ENCODE measurements around the gene CACNA1I.

The CACNA1I gene

DNA sequence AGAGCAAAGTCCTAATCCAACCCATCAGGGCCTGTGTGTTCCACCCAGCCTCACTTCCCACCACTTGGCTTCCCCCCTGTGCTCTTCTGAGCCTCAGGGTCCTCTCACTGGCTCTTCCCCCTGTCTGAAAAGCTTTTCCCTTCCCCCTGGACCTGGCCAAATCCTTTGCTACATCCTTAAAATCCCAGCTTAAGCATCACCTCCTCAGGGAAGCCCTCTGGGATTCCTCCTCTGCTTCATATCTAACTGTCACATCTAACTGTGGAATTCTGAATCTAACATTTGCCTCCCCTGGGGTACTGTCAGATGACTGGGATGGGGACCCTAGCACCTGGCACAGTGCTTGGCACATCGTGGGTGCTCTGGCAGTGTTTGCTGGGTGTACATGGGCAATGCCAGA, 985 bp downstream of the CACNA1I start:
- no peak overlapping the region for H3K27ac ChIP-seq
- TF ChIP-seq, protein P1, sequence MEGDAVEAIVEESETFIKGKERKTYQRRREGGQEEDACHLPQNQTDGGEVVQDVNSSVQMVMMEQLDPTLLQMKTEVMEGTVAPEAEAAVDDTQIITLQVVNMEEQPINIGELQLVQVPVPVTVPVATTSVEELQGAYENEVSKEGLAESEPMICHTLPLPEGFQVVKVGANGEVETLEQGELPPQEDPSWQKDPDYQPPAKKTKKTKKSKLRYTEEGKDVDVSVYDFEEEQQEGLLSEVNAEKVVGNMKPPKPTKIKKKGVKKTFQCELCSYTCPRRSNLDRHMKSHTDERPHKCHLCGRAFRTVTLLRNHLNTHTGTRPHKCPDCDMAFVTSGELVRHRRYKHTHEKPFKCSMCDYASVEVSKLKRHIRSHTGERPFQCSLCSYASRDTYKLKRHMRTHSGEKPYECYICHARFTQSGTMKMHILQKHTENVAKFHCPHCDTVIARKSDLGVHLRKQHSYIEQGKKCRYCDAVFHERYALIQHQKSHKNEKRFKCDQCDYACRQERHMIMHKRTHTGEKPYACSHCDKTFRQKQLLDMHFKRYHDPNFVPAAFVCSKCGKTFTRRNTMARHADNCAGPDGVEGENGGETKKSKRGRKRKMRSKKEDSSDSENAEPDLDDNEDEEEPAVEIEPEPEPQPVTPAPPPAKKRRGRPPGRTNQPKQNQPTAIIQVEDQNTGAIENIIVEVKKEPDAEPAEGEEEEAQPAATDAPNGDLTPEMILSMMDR (IDR thresholded peaks at IDR 0.05) = no peak
- TF ChIP-seq ZFX (IDR thresholded peaks at IDR 0.05; ENCODE audit: borderline replicate concordance) = no peak

GRCh38 chr22:39574779-39575551, 4.4 kb downstream of the CACNA1I start:
- H3K27ac ChIP-seq = no peak overlapping the region
- TF ChIP-seq ZFX (IDR thresholded peaks at IDR 0.05; ENCODE audit: borderline replicate concordance) = no peak
- TF ChIP-seq, protein P1 (IDR thresholded peaks at IDR 0.05) = no peak

DNA sequence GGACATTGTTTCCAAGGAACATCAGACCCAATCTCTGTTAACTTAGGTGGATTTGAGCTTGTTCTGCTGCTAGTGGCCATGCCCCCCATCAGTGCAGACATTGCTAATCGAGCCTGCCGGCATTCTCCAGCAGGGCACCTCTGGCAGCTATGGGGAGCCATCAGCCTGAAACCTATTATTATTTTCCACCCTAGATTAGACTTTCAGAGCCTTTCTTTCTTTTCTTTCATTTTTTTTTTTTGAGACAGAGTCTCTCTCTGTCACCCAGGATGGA, 4.9 kb downstream of the CACNA1I start:
- no peak overlapping the region for H3K27ac ChIP-seq
- TF ChIP-seq ZFX (IDR thresholded peaks at IDR 0.05; ENCODE audit: borderline replicate concordance) = no peak

DNA sequence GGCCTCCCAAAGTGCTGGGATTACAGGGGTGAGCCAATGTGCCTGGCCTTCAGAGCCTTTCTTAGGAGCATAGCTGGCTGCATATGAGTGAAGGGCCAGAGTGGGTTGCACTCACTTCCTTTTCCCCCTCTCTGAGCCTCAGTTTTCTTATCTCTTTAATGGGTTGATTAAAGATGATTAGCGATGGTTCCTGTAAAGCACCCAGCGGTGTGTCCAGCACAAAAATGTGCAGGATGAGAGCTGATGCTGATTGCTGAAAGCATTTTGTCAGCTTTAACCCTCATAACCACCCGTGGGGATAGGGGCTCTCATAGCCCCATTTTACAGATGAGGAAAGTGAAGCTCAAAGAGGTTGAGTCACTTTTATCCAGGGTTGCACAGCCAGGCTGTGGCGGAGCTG, 5.5 kb downstream of the CACNA1I start:
- no peak overlapping the region for H3K27ac ChIP-seq
- TF ChIP-seq, protein P1 (IDR thresholded peaks at IDR 0.05) = no peak
- no peak for TF ChIP-seq ZFX (IDR thresholded peaks at IDR 0.05; ENCODE audit: borderline replicate concordance)

DNA sequence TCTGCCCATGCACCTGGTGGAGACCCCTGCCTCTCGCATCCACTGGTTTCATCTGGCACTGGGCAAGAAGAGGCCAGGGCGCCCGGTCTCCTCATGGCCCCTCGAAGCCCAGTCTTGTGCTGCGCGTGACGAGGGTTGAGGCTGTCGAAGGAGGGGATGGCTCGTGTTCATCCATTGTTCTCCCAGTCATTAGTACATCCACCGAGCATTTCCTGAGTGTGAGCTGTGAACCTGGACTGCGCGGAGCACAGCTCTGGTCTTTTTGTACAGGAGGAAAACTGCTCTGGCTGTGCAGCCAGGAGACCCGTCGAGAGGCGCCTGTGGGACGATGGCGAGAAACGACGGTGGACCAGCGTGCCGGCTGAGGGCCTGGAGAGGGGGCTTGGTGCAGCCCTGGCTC, 6.8 kb downstream of the CACNA1I start:
- no peak overlapping the region for H3K27ac ChIP-seq
- TF ChIP-seq, protein P1 (IDR thresholded peaks at IDR 0.05) = no peak
- no peak for TF ChIP-seq ZFX (IDR thresholded peaks at IDR 0.05; ENCODE audit: borderline replicate concordance)

DNA sequence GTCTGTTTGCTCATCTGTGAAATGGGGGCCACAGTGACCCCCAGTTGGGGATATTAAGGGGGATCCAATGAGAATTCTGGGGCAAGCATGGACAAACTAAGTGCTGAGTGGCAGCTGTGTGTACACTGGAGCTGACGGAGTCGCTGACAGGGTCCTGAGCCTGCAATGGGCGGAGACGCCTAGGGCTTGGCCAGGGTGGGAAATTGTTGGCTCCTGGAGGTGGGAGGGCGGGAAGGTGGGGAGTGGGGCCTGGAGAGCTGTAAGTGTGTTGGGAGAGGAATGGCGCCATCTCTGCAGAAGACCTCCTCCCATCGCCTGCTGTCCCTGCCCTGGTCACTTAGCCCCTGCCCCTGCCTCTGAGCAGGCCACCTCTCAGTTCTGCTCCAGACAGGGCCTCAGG, 7.3 kb downstream of the CACNA1I start:
- TF ChIP-seq, protein P1 (IDR thresholded peaks at IDR 0.05) = no peak
- no peak for TF ChIP-seq ZFX (IDR thresholded peaks at IDR 0.05; ENCODE audit: borderline replicate concordance)
- H3K27ac ChIP-seq = no peak overlapping the region

- TF ChIP-seq, protein P1 (IDR thresholded peaks at IDR 0.05) = no peak
- no peak for TF ChIP-seq ZFX (IDR thresholded peaks at IDR 0.05; ENCODE audit: borderline replicate concordance)
Observed at GRCh38 chr22:39580006-39580441, 9.5 kb downstream of the CACNA1I start.

GRCh38 chr22:39580795-39581194, 10.2 kb downstream of the CACNA1I start:
- TF ChIP-seq ZFX (IDR thresholded peaks at IDR 0.05; ENCODE audit: borderline replicate concordance) = no peak
- TF ChIP-seq, protein P1 (IDR thresholded peaks at IDR 0.05) = no peak
- H3K27ac ChIP-seq = no peak overlapping the region

More at GRCh38 chr22:39580006-39580441, 9.5 kb downstream of the CACNA1I start:
- H3K27ac ChIP-seq = no peak overlapping the region

Measured in 22Rv1 (cell line).